ENCODE measurements around the gene ARAP3.

DNA sequence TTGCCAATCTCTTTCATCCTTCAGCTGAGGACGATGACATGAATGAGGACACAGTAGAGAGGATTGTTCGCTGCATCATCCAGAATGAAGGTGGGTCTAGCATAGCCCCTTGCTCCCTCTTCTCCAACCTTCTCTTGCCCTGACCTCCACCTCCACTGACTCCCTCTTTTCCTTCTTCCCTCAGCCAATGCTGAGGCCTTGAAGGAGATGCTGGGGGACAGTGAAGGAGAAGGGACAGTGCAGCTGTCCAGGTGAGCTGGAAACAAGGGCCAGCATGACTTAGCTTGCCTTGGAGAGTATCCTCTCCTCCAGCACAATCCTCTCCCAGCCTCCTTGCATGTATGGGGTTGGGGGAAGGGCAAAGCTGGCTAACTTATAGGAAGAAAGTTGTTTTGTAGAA is 43.3 kb downstream of the ARAP3 start:
- TF ChIP-seq USF2 (CRISPR knock-in tag; IDR thresholded peaks at IDR 0.05), result no peak
- no peak for TF ChIP-seq SMARCA5 (IDR thresholded peaks at IDR 0.05)
- TF ChIP-seq NFYB (IDR thresholded peaks at IDR 0.05; ENCODE audit: extremely low read depth, insufficient read length), result no peak
- no peak for TF ChIP-seq FOXJ3 (CRISPR knock-in tag; IDR thresholded peaks at IDR 0.05)
- TF ChIP-seq GATA2 (CRISPR knock-in tag; IDR thresholded peaks at IDR 0.05), result no peak
- no peak for TF ChIP-seq RBFOX2 (IDR thresholded peaks at IDR 0.05; ENCODE audit: low read depth, low read length)
- TF ChIP-seq CTCF (IDR thresholded peaks at IDR 0.05 in 2 of 3, conservative IDR thresholded peaks at IDR 0.05 in 1 of 3; ENCODE audit: insufficient read depth in 2 of 3, low read depth in 1 of 3, low read length in 3 of 3), result no peak
- TF ChIP-seq ZNF24 (IDR thresholded peaks at IDR 0.05), result no peak
- no peak for TF ChIP-seq NBN (IDR thresholded peaks at IDR 0.05; ENCODE audit: low read depth)
- TF ChIP-seq KAT7 (CRISPR knock-in tag; IDR thresholded peaks at IDR 0.05; ENCODE audit: borderline replicate concordance), result no peak
- no peak for TF ChIP-seq HNRNPH1 (optimal IDR thresholded peaks at IDR 0.05; ENCODE audit: low read depth, low read length)
- no peak for TF ChIP-seq ERF (CRISPR knock-in tag; IDR thresholded peaks at IDR 0.05)

Measured in K562 (cell line).